ENCODE measurements around the gene NDUFAB1. TPM values are rescaled to one million over a fixed set of nuclear protein-coding genes. Genes with fewer than 3 reads are reported as not detected.
A peak's percentile ranks its signal among the peaks of the same experiment; 100 is the strongest.
"Not testable (repeated sequence)": the region's sequence is repeated elsewhere in the genome, so short reads cannot be mapped to it uniquely, and the experiment has no call there.

Gene NDUFAB1
- polyA plus RNA-seq, 3 donors = 81.8 to 103 (median 100) TPM

GRCh38 chr16:23564575-23565363 lies 31.3 kb downstream of the NDUFAB1 start:
- no peak for DNase-seq (ENCODE audit: extremely low read depth in 1 of 11, low read depth in 9 of 11, low spot score in 4 of 11)

GRCh38 chr16:23563186-23563585 lies 32.9 kb downstream of the NDUFAB1 start:
- DNase-seq (ENCODE audit: extremely low read depth in 1 of 11, low read depth in 9 of 11, low spot score in 4 of 11) = no peak

- DNase-seq (ENCODE audit: extremely low read depth in 1 of 11, low read depth in 9 of 11, low spot score in 4 of 11) = no peak
Measured at GRCh38 chr16:23562505-23562904, 33.6 kb downstream of the NDUFAB1 start.

GRCh38 chr16:23561586-23561985 lies 34.5 kb downstream of the NDUFAB1 start:
- DNase-seq (ENCODE audit: extremely low read depth in 1 of 11, low read depth in 9 of 11, low spot score in 4 of 11) = no peak

- peak in 2 of 11 donors; percentile 4 to 9 for DNase-seq (ENCODE audit: extremely low read depth in 1 of 11, low read depth in 9 of 11, low spot score in 4 of 11)
Measured at GRCh38 chr16:23557779-23558702, 38.1 kb downstream of the NDUFAB1 start.

GRCh38 chr16:23556881-23557778 lies 39.0 kb downstream of the NDUFAB1 start, which contains the start of the genes EARS2 and UBFD1:
Gene EARS2, minus strand, starts transcription at chr16:23557350. Its CDS starts 7 bp downstream, at chr16:23557343.
Gene UBFD1, plus strand, starts transcription at chr16:23557727. Its CDS starts 16 bp downstream, at chr16:23557743.
- peak; percentile 93 to 98 (median 97) for DNase-seq (ENCODE audit: extremely low read depth in 1 of 11, low read depth in 9 of 11, low spot score in 4 of 11)

- no peak for DNase-seq (ENCODE audit: extremely low read depth in 1 of 11, low read depth in 9 of 11, low spot score in 4 of 11)
Measured at GRCh38 chr16:23554536-23554935, 41.6 kb downstream of the NDUFAB1 start.

- no peak for DNase-seq (ENCODE audit: extremely low read depth in 1 of 11, low read depth in 9 of 11, low spot score in 4 of 11)
Measured at GRCh38 chr16:23552161-23552560, 44.0 kb downstream of the NDUFAB1 start.

GRCh38 chr16:23549938-23550337 lies 46.2 kb downstream of the NDUFAB1 start:
- no peak for DNase-seq (ENCODE audit: extremely low read depth in 1 of 11, low read depth in 9 of 11, low spot score in 4 of 11)

GRCh38 chr16:23544436-23544835 lies 51.7 kb downstream of the NDUFAB1 start:
- DNase-seq (ENCODE audit: extremely low read depth in 1 of 11, low read depth in 9 of 11, low spot score in 4 of 11) = no peak

GRCh38 chr16:23540817-23541178 lies 55.3 kb downstream of the NDUFAB1 start:
- DNase-seq (ENCODE audit: extremely low read depth in 1 of 11, low read depth in 9 of 11, low spot score in 4 of 11) = not testable (repeated sequence)

GRCh38 chr16:23539984-23540816 lies 55.9 kb downstream of the NDUFAB1 start:
- no peak for DNase-seq (ENCODE audit: extremely low read depth in 1 of 11, low read depth in 9 of 11, low spot score in 4 of 11)

GRCh38 chr16:23538919-23539278 lies 57.2 kb downstream of the NDUFAB1 start:
- DNase-seq (ENCODE audit: extremely low read depth in 1 of 11, low read depth in 9 of 11, low spot score in 4 of 11) = no peak

- no peak for DNase-seq (ENCODE audit: extremely low read depth in 1 of 11, low read depth in 9 of 11, low spot score in 4 of 11)
Measured at GRCh38 chr16:23537390-23537789, 58.7 kb downstream of the NDUFAB1 start.

GRCh38 chr16:23535901-23536300 lies 60.2 kb downstream of the NDUFAB1 start:
- DNase-seq (ENCODE audit: extremely low read depth in 1 of 11, low read depth in 9 of 11, low spot score in 4 of 11) = no peak

- no peak for DNase-seq (ENCODE audit: extremely low read depth in 1 of 11, low read depth in 9 of 11, low spot score in 4 of 11)
Measured at GRCh38 chr16:23534868-23535860, 61.0 kb downstream of the NDUFAB1 start.

- DNase-seq (ENCODE audit: extremely low read depth in 1 of 11, low read depth in 9 of 11, low spot score in 4 of 11) = no peak
Measured at GRCh38 chr16:23532448-23532847, 63.7 kb downstream of the NDUFAB1 start.

Data from renal cortex interstitium (tissue), 11 donors.